ENCODE data around the gene AOPEP.
"Not testable (repeated sequence)": the region's sequence is repeated elsewhere in the genome, so short reads cannot be mapped to it uniquely, and the experiment has no call there.

Gene AOPEP

GRCh38 chr9:94965631-94966030 is 239.1 kb downstream of the AOPEP start:
- DNase-seq (ENCODE audit: low read depth), result not testable (repeated sequence)

GRCh38 chr9:94966046-94966445 is 239.5 kb downstream of the AOPEP start:
- DNase-seq (ENCODE audit: low read depth), result not testable (repeated sequence)

DNA sequence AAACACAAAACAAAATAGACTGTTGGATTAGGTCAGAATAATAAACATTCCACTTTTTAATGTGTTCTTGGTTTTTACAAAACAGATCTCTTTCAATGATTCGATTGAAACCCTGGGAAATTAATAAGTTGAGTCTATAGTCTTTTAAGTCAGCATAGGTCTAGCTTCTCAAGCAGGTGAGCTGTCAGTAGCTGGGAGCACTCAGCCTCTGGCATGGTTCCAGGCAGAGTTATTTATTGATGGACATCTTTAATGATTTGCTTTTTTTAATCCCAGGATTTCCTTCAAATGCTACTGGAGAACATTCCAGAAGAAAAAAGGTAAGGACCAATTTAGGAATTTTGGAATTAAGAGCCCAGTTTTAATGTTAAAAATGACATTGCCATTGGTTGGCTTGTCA is 241.0 kb downstream of the AOPEP start:
- DNase-seq (ENCODE audit: low read depth), result no peak

GRCh38 chr9:94971378-94972131 is 245.1 kb downstream of the AOPEP start:
- no peak for DNase-seq (ENCODE audit: low read depth)

DNA sequence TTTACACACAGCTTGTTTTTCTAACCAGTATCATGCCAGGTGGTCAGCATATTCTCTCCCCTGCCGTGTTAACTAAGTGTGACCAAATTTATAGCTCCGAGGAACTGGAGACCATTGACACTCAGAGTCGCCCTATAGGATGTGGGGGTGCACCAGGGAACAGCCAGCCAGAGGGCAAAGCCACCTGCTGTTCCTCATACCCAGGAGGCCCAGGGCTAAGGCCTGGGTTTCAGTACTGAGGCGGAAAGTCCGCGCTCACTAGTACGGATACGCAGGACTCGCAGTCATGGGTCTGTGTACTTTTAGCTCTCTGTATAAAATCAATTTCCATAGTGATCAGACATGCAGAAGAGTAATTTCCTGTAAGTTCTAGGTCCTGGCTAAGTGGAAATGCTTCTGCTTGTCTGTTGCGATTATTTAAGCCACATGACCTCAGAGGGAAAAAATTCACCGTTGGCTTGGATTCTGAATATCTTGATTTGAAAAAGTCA is 247.0 kb downstream of the AOPEP start:
- no peak for DNase-seq (ENCODE audit: low read depth)

- no peak for DNase-seq (ENCODE audit: low read depth)
These were observed 247.8 kb downstream of the AOPEP start for GRCh38 chr9:94974154-94974879.

GRCh38 chr9:94975480-94975879 is 249.0 kb downstream of the AOPEP start:
- no peak for DNase-seq (ENCODE audit: low read depth)

GRCh38 chr9:94976077-94976476 is 249.6 kb downstream of the AOPEP start:
- no peak for DNase-seq (ENCODE audit: low read depth)

- DNase-seq (ENCODE audit: low read depth), result no peak
These were observed 250.9 kb downstream of the AOPEP start for GRCh38 chr9:94977416-94977815.

GRCh38 chr9:94979904-94980507 is 253.5 kb downstream of the AOPEP start:
- DNase-seq (ENCODE audit: low read depth), result no peak

DNA sequence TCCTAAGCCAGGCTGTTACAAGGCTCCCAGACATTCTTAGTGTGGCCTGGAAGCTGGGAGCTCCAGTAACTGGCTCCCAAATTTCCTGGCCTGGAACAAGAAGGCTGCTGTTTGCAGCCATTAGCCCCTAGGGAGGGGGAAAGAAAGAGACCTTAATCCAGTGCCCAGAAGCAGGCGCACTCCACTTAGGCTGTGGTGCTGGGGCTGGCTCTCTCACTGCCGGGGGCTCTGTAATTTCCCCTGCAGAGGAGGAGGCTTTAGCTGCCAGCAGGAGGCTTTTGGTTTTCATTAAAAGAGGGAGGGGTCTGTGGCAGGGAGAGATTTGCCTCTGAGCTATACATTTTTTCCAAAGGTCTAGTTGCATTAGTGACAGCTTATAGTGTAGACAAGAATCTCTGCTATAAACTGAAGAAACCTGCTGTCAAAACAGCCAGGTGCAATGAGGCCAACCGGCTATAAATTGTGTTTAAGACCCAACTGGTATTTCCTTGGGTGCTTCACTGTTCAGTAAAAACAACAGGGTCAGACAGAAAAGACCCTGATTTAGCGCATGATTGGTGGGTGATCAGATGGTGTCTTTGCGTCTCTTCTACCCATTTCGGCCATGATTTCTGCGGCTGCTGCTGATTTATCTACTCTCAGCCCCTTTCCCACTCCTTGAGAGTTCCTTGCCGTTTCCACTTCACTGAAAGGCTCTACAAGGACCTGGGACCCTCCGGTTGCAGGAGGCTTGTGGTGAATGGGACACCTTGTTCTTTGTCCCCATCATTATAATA is 254.6 kb downstream of the AOPEP start:
- DNase-seq (ENCODE audit: low read depth), result no peak

DNA sequence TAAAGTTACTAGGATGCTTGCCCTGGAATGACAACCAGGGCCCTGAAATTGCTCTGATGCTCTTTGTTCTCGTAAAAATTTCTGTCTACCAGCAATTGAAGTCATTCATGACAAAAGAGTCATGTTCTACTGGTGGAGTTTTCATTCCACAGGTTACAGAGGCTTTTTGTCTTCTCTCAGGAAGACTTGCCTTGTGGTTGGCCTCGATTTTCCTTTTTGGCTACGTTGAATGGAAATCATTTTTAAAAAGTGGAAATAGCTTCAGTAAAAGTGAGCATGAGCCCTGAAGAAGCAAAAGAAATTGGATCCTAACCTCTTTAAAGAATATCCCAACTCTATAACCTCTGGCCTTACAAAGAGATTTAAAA is 255.2 kb downstream of the AOPEP start:
- no peak for DNase-seq (ENCODE audit: low read depth)

GRCh38 chr9:94982211-94982610 is 255.7 kb downstream of the AOPEP start:
- DNase-seq (ENCODE audit: low read depth), result no peak

DNA sequence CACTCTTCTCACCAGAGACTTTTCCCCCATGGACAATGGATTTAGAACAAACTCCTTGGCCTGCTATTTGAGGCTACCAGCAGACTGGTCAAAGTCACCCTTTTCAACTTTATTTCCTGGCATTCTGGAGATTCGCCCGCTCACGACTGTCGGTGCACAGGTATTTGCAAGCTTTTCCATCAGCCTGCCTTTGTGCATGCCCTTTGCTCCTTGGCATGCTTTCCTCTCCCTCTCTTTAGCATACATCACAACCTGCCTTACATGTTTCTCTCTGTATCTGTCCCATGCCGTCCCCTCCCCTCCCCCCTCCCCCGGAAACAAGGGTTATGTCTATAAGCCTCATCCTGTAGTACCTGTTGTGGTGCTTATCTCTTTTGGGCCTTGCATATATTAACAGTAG is 257.1 kb downstream of the AOPEP start:
- DNase-seq (ENCODE audit: low read depth), result no peak

DNA sequence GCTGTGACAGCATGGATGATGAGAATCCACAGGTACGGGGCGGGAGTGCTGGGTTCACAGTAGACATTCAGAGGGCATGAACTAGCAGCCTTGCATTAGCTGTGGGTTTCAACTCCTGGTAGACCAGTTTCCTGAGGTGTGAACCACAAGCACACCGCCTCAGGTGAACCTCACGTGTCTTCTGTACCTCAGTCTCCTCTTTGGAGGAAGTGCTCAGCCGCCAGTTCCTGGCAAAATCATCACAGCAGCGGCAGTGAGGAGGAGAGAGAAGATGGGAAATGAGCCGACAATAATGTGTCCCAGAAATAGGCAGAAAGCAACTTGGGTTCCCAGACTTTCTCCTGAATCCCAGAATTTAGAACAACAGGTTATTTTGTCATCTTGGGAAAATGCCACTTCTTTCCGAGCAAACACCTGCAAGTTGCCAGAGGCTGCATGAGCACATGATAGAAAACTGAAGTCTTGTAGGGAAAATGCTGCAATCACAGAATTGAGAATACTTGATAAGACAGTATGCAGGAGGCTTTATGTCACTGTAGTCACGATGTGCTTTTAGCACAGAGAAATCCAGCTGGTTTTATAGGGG is 258.5 kb downstream of the AOPEP start:
- no peak for DNase-seq (ENCODE audit: low read depth)

GRCh38 chr9:94985649-94986048 is 259.1 kb downstream of the AOPEP start:
- no peak for DNase-seq (ENCODE audit: low read depth)

GRCh38 chr9:94987731-94988130 is 261.2 kb downstream of the AOPEP start:
- no peak for DNase-seq (ENCODE audit: low read depth)

DNA sequence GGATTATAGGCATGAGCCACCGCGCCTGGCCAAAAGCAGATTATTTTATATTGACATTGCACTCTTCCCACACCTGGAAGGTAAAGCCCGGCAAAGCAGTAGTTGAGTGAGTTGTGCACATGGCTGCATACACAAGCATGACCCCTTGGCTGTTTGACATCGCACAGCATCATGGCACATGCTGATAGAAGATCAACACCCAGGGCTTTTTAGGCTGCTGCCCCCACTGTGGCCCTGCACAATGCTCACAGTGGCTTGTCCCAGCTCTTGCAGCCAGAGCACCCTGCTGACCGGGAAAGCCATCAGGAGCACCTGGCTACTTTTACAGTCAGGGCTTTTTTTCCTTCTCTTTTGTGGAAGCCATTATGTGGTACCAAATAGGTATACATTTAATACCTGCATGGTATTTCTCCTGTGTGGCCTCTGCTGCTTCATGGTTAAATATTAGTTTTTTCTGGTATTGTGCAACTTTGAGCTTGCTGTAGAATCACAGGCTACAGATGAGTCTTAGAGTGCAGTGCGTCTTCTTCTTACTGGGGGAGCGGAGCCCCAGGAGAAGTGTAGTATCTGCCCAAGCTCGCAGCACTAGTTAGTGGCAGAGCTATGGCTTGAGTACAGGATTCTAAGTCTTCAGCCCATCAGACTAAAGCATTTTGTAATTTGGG is 264.5 kb downstream of the AOPEP start:
- no peak for DNase-seq (ENCODE audit: low read depth)

DNA sequence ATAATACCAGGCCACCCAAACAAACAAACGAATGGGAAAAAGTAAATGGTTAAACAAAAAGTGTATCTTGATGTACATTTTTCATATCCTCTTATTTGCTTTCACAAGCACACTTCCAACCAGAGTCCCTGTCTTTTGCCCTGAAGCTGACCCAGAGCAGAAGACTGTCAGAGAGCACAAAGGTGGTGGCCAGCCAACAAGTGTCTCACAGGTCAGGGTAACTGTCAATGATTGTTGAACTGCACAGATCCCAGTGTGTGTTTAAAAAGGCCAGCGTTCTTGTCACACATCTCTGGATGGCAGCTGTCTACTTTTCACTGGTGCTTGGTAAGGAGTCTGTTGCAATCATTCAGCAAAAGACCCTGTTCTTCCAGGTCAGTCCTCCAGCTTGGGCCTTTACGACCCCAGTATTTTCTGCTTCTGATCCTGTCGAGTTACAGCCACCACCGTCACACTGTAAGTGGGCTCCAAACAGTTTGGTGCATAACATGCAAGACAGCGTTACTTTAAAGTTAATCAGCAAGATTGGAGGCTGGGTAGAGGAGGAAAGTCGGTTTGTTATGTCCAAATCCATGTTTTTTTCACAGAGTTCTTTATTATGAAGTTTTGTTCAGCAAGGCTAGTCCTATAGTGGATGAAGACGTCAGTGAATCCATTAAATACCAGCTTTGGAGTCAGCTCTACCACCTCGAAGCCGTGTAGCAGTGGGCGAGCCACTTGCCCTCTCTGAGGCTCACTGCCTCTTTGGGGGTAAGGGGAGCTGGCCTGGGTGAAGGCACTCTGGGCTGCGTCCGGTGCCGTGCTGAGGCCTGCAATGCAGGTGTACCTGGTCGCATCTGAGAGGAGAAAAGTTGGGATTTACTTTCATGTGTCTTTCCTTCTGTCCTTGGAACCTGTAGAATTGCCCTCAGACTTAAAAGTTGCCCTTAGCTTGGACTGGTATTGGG is 265.7 kb downstream of the AOPEP start:
- DNase-seq (ENCODE audit: low read depth), result no peak

- DNase-seq (ENCODE audit: low read depth), result no peak
These were observed 266.8 kb downstream of the AOPEP start for GRCh38 chr9:94993160-94993820.

All from GM04504 (cell line).